ENCODE measurements around the gene FAM9C.
"Not testable (repeated sequence)": the region's sequence is repeated elsewhere in the genome, so short reads cannot be mapped to it uniquely, and the experiment has no call there.

The FAM9C gene

DNA sequence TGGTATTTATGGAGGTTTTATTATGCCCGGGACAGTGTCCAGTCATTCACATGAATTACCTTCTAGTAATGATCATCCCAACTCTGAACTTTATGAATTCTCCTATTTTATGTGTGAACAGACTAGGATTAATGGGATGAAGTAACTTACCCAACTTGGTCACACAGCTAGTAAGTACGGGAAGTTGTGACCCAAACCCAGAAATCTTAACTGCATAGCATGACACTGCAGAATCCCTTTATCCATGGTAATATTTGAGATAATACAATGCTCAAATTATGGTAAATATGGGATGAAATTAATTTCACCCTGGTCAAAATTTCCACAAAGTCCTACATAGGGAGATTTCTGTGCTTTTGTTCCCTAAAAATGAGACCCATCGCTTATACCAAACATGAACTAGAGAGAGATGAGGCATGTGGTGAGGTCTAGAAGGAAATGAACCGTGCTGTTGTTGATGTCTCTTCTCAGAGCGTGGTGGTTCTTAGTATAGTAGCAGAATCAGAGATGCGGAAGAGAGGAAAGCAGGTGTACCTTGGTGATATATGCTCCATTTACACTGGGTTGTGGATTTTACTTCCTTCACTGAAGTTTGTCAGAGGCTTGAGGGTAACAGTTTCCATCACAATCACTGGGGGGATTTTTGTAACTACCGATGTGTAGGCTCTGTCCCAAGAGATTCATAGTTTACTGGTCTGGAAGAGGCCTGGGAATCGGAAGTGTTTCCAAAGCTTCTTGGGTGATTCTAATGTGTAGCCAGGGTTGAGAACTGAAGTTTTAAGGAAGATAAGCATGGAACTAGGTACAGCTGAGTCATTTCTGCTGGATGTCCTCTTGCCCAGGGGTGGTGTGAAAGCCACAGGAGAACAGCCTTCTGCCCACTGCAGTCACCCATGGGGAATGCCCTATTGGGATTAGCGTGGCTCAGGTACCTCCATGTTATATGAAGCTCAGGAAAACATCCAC is 30.2 kb upstream of the FAM9C start:
- no peak overlapping the region for H3K27ac ChIP-seq (ENCODE audit: low read depth, low read length)
- no peaks in the 10 kb centered on the region for H3K27me3 ChIP-seq (ENCODE audit: control insufficient read depth, insufficient read depth, low read length)
- H3K4me1 ChIP-seq (ENCODE audit: control insufficient read depth, insufficient read depth, low read length), result 0 out of 2 replicates have a peak, but pooled peaks cover 5% of the 10 kb centered on the region

DNA sequence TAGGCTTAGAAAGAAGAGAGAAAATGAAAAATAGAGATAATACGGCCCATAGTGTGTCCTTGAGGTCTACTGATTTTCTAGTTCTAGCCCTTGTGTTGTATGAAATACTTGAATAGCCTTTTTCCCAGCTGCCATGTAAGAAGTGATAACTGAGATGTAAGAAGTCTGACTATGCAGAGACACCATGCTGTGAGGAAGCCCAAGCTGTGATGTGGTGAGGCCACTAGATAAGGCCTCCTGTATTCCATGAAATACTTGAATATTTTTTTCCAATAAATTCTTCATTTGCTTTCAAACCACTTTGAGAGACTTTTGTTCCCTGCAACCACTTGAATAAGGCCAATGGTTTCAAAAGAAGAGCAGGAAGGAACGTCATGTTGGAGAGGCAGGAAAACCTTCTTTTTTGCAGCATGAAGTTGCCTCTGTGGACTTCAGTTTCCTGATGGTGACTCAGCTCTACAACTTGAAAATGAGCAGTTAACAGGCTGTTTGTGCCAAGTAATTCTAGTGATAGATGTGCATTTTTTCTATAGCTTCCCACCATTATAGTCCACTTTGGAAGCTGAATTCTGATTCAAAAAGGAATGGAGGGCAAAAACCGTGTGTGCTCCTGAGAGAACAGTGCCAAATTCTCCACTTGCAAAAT is 25.5 kb upstream of the FAM9C start:
- H3K9me3 ChIP-seq (ENCODE audit: control insufficient read depth, insufficient read depth, low read length), result peaks cover 3% of the 10 kb centered on the region; the same call in 1 of the 2 replicates
- H3K9ac ChIP-seq (ENCODE audit: low read depth, low read length), result no peak overlapping the region
- H3K36me3 ChIP-seq (ENCODE audit: control insufficient read depth, insufficient read depth, low read length), result no peaks in the 10 kb centered on the region
- H3K4me3 ChIP-seq (ENCODE audit: low read depth, low read length), result no peak overlapping the region
- no peaks in the 10 kb centered on the region for H3K27me3 ChIP-seq (ENCODE audit: control insufficient read depth, insufficient read depth, low read length)
- no peak overlapping the region for H3K27ac ChIP-seq (ENCODE audit: low read depth, low read length)
- H3K4me1 ChIP-seq (ENCODE audit: control insufficient read depth, insufficient read depth, low read length), result no peaks in the 10 kb centered on the region

More for the DNA sequence above, 30.2 kb upstream of the FAM9C start:
- Histone ChIP-seq H3K9me3 (ENCODE audit: control insufficient read depth, insufficient read depth, low read length) (no peaks in the 10 kb centered on the region), H3K36me3 (ENCODE audit: control insufficient read depth, insufficient read depth, low read length) (no peaks in the 10 kb centered on the region), H3K9ac (ENCODE audit: low read depth, low read length) (no peak overlapping the region), H3K4me3 (ENCODE audit: low read depth, low read length) (no peak overlapping the region)

DNA sequence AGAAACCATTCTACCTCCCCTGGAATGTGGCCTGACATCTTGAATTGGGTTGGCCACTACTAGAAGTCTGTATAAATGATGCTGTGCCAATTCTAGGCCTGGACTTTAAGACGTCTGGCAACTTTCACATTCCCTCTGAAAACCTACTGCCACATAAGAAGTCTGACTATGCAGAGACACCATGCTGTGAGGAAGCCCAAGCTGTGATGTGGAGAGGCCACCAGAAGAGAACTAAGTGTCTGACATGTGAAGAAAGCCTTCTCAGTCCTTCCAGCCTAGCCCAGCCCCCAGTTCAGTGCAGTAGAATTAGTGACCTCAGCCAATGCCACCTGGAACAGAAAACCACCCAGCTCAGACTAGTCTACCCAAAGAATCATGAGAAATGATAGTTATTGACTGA is 24.2 kb upstream of the FAM9C start:
- no peaks in the 10 kb centered on the region for H3K27me3 ChIP-seq (ENCODE audit: control insufficient read depth, insufficient read depth, low read length)
- no peaks in the 10 kb centered on the region for H3K36me3 ChIP-seq (ENCODE audit: control insufficient read depth, insufficient read depth, low read length)
- peaks cover 3% of the 10 kb centered on the region; the same call in 1 of the 2 replicates for H3K9me3 ChIP-seq (ENCODE audit: control insufficient read depth, insufficient read depth, low read length)
- H3K9ac ChIP-seq (ENCODE audit: low read depth, low read length), result no peak overlapping the region
- H3K4me3 ChIP-seq (ENCODE audit: low read depth, low read length), result no peak overlapping the region
- no peaks in the 10 kb centered on the region for H3K4me1 ChIP-seq (ENCODE audit: control insufficient read depth, insufficient read depth, low read length)
- no peak overlapping the region for H3K27ac ChIP-seq (ENCODE audit: low read depth, low read length)

DNA sequence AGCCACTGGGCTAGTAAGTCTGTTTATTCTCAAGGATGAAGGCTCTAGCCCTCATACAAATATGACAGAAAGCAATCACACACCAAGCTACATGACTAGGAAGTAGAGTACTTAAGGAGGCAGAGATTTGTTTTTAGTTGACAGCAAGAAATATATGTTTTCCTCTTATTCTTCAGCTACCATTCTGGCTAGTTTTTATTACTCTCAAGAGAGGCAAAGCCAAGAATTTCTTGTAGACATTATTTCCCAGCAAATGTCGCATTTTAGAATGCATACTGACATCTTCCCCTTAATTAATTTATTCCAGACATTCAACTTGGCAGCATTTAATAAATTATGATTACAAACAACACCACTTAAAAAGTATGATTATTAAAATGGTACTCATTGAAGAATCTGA is 23.4 kb upstream of the FAM9C start:
- no peak overlapping the region for H3K27ac ChIP-seq (ENCODE audit: low read depth, low read length)
- no peak overlapping the region for H3K9ac ChIP-seq (ENCODE audit: low read depth, low read length)
- H3K9me3 ChIP-seq (ENCODE audit: control insufficient read depth, insufficient read depth, low read length), result peaks cover 8% of the 10 kb centered on the region; the same call in 1 of the 2 replicates
- H3K27me3 ChIP-seq (ENCODE audit: control insufficient read depth, insufficient read depth, low read length), result no peaks in the 10 kb centered on the region
- no peak overlapping the region for H3K4me3 ChIP-seq (ENCODE audit: low read depth, low read length)
- no peaks in the 10 kb centered on the region for H3K4me1 ChIP-seq (ENCODE audit: control insufficient read depth, insufficient read depth, low read length)
- H3K36me3 ChIP-seq (ENCODE audit: control insufficient read depth, insufficient read depth, low read length), result no peaks in the 10 kb centered on the region

DNA sequence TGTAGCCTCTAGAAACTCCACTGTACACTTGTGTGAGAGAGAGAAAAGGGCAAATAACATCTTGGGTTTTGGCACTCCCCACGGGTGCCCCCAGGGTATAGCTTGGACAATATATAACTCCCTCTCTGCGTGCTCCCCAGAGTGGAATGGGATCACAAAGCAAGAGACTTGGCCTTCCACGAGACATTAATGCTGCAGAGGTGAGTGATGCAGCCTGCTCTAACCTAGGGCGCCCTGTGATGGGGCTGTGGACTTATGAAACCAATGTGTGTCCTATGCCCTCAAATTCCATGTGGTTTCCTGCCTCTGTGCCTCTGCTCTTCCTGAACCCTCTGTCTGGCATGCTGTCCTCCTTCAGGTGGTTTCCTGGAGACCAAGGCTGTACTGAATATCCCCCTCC is 22.0 kb upstream of the FAM9C start:
- no peak overlapping the region for H3K27ac ChIP-seq (ENCODE audit: low read depth, low read length)
- no peaks in the 10 kb centered on the region for H3K27me3 ChIP-seq (ENCODE audit: control insufficient read depth, insufficient read depth, low read length)
- no peak overlapping the region for H3K9ac ChIP-seq (ENCODE audit: low read depth, low read length)
- no peak overlapping the region for H3K4me3 ChIP-seq (ENCODE audit: low read depth, low read length)
- peaks cover 19% of the 10 kb centered on the region; the same call in 1 of the 2 replicates for H3K9me3 ChIP-seq (ENCODE audit: control insufficient read depth, insufficient read depth, low read length)
- no peaks in the 10 kb centered on the region for H3K36me3 ChIP-seq (ENCODE audit: control insufficient read depth, insufficient read depth, low read length)
- no peaks in the 10 kb centered on the region for H3K4me1 ChIP-seq (ENCODE audit: control insufficient read depth, insufficient read depth, low read length)

DNA sequence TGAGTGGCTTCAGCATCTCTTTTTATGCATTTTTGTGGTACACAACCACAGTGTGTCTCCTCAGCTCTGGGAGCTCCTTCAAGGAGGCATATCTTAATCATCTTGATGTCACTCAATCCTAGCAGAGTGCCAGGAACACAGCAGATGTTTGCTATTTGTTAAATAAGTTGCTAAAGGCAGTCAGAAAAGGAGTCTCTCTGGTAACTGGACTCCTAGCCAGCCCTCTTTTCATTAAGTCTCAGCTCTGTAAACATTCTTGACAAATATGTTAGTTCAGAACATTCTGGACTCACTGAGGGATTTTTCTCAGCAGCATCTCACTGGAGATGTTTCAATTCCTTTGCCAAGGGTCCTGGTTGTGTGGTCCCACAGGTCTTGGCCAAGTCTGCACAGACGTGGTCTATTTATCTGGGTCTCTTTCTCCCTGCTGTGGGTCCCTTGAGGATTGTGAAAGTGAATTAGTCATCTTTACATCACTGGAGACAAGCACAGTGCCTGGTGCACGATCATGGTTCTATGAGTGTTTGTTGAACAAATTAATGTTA is 20.3 kb upstream of the FAM9C start:
- Histone ChIP-seq H3K27me3 (ENCODE audit: control insufficient read depth, insufficient read depth, low read length) (no peaks in the 10 kb centered on the region), H3K4me1 (ENCODE audit: control insufficient read depth, insufficient read depth, low read length) (no peaks in the 10 kb centered on the region), H3K27ac (ENCODE audit: low read depth, low read length) (no peak overlapping the region), H3K4me3 (ENCODE audit: low read depth, low read length) (no peak overlapping the region), H3K9me3 (ENCODE audit: control insufficient read depth, insufficient read depth, low read length) (peaks cover 20% of the 10 kb centered on the region; the same call in 1 of the 2 replicates), H3K9ac (ENCODE audit: low read depth, low read length) (no peak overlapping the region), H3K36me3 (ENCODE audit: control insufficient read depth, insufficient read depth, low read length) (no peaks in the 10 kb centered on the region)

DNA sequence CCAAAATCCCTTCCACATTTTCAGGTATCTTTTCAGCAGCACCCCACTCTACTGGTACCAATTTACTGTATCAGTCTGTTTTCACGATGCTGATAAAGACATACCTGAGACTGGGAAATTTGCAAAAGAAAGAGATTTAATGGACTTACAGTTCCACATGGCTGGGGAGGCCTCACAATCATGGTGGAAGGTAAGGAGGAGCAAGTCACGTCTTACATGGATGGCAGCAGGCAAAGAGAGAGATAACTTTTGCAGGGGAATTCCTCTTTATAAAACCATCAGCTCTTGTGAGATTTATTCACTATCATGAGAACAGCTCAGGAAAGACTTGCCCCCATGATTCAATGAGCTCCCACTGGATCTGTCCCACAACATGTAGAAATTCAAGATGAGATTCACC is 18.7 kb upstream of the FAM9C start:
- not testable (repeated sequence) for H3K27me3 ChIP-seq (ENCODE audit: control insufficient read depth, insufficient read depth, low read length); H3K36me3 ChIP-seq (ENCODE audit: control insufficient read depth, insufficient read depth, low read length); H3K9ac ChIP-seq (ENCODE audit: low read depth, low read length); H3K4me1 ChIP-seq (ENCODE audit: control insufficient read depth, insufficient read depth, low read length); H3K4me3 ChIP-seq (ENCODE audit: low read depth, low read length); H3K27ac ChIP-seq (ENCODE audit: low read depth, low read length)
- peaks cover 20% of the 10 kb centered on the region; the same call in 1 of the 2 replicates for H3K9me3 ChIP-seq (ENCODE audit: control insufficient read depth, insufficient read depth, low read length)

DNA sequence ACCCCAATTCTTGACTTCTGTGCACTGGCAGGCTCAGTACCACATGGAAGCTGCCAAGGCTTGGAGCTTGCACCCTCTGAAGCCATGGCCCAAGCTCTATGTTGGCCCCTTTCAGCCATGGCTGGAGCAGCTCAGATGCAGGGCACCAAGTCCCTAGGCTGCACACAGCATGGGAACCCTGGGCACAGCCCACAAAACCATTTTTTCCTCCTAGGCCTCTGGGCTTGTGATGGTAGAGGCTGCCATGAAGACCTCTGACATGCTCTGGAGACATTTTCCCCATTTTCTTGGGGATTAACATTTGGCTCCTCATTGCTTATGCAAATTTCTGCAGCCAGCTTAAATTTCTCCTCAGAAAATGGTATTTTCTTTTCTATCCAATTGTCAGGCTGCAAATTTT is 17.9 kb upstream of the FAM9C start:
- H3K27me3 ChIP-seq (ENCODE audit: control insufficient read depth, insufficient read depth, low read length); H3K9ac ChIP-seq (ENCODE audit: low read depth, low read length); H3K4me3 ChIP-seq (ENCODE audit: low read depth, low read length); H3K36me3 ChIP-seq (ENCODE audit: control insufficient read depth, insufficient read depth, low read length); H3K4me1 ChIP-seq (ENCODE audit: control insufficient read depth, insufficient read depth, low read length); H3K27ac ChIP-seq (ENCODE audit: low read depth, low read length): not testable (repeated sequence)
- H3K9me3 ChIP-seq (ENCODE audit: control insufficient read depth, insufficient read depth, low read length), result peaks cover 17% of the 10 kb centered on the region; the same call in 1 of the 2 replicates

DNA sequence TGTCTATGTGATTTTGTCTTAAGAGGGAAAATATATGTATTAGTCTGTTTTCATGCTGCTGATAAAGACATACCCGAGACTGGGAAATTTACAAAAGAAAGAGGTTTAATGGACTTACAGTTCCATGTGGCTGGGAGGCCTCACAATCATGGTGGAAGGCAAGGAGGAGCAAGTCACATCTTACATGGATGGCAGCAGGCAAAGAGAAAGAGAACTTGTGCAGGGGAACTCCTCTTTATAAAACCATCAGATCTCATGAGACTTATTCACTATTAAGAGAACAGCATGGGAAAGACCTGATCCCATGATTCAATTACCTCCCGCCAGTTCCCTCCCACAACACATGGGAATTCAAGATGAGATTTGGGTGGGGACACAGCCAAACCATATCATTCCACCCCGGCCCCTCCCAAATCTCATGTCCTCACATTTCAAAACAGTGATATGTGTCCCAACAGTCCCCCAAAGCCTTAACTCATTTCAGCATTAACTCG is 16.8 kb upstream of the FAM9C start:
- not testable (repeated sequence) for H3K36me3 ChIP-seq (ENCODE audit: control insufficient read depth, insufficient read depth, low read length); H3K27me3 ChIP-seq (ENCODE audit: control insufficient read depth, insufficient read depth, low read length); H3K4me1 ChIP-seq (ENCODE audit: control insufficient read depth, insufficient read depth, low read length); H3K9ac ChIP-seq (ENCODE audit: low read depth, low read length); H3K4me3 ChIP-seq (ENCODE audit: low read depth, low read length); H3K27ac ChIP-seq (ENCODE audit: low read depth, low read length)
- peaks cover 17% of the 10 kb centered on the region; the same call in 1 of the 2 replicates for H3K9me3 ChIP-seq (ENCODE audit: control insufficient read depth, insufficient read depth, low read length)

DNA sequence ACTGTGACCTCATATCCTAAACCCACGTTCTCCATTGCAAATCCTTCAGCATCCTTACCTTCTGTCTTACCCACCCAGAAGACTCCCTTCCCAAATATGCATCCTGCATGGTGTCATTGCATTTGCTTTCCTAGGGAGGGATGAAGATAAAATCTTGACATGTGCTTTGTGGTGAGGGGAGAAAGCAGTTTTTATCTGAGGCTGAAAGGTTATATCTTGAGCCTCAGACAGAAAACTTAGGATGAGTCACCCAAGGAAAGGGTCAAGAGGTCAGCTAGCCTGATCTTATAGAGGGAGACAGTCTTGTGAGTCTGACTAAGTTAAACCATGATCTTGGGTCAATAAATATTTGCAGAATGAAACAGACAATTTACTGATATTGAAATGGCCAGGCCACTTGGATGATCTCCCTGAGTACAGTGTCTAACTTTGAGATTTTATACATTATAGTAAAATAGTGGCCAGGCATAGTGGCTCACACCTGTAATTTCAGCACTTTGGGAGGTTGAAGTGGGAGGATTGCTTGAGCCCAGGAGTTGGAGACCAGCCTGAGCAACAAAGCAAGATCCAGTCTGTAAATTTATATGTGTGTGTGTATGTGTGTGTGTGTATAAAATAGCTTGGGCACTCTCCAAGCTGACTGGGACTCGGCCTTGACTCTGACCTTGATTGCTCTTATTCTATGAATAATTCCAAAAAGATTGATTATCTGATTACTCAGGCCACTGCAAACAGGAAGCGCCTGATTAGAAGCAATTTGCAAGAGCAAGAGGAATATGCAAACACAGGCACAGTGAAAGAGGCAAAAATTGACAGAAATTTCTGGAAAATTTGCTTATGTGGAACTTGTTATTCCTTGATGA is 15.4 kb upstream of the FAM9C start:
- H3K27ac ChIP-seq (ENCODE audit: low read depth, low read length), result no peak overlapping the region
- H3K4me3 ChIP-seq (ENCODE audit: low read depth, low read length), result no peak overlapping the region
- no peaks in the 10 kb centered on the region for H3K36me3 ChIP-seq (ENCODE audit: control insufficient read depth, insufficient read depth, low read length)
- H3K9me3 ChIP-seq (ENCODE audit: control insufficient read depth, insufficient read depth, low read length), result peaks cover 17% of the 10 kb centered on the region; the same call in 1 of the 2 replicates
- no peaks in the 10 kb centered on the region for H3K4me1 ChIP-seq (ENCODE audit: control insufficient read depth, insufficient read depth, low read length)
- H3K27me3 ChIP-seq (ENCODE audit: control insufficient read depth, insufficient read depth, low read length), result no peaks in the 10 kb centered on the region; the same call in 1 of the 2 replicates
- no peak overlapping the region for H3K9ac ChIP-seq (ENCODE audit: low read depth, low read length)

All from HUES48 (cell line).